Measurements from ENCODE around the gene NFIC.

NFIC gene

DNA sequence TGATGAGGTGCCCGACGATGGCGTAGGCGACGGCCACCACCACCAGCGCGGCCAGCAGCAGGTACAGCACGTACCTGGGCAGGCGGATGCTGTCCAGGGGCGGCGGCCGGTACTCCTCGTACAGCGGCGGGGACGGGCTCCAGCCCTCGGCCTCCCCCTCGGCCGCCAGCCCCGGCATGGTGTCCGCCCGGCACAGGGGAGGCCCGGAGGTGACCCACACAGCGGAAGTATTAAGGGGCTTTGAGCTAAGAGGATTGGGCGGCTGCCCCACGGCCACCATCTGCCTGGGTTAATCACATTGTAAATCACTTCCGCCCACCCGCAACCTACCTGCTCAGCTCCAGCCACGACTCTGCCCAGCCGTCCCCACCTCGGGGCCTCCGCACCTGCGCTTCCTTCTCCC lies 116.8 kb downstream of the NFIC start, which contains the start of gene SMIM44:
Gene SMIM44 (minus strand): TSS at position 216 of the 403 bp plus-strand sequence. CDS start 38 bp downstream, at position 178.
- DNase-seq = no peak
- TF ChIP-seq, protein P1, sequence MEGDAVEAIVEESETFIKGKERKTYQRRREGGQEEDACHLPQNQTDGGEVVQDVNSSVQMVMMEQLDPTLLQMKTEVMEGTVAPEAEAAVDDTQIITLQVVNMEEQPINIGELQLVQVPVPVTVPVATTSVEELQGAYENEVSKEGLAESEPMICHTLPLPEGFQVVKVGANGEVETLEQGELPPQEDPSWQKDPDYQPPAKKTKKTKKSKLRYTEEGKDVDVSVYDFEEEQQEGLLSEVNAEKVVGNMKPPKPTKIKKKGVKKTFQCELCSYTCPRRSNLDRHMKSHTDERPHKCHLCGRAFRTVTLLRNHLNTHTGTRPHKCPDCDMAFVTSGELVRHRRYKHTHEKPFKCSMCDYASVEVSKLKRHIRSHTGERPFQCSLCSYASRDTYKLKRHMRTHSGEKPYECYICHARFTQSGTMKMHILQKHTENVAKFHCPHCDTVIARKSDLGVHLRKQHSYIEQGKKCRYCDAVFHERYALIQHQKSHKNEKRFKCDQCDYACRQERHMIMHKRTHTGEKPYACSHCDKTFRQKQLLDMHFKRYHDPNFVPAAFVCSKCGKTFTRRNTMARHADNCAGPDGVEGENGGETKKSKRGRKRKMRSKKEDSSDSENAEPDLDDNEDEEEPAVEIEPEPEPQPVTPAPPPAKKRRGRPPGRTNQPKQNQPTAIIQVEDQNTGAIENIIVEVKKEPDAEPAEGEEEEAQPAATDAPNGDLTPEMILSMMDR (IDR thresholded peaks at IDR 0.05) = no peak
- peaks cover 34% of the 10 kb centered on the region for H3K27me3 Mint-ChIP-seq (ENCODE audit: low read depth, poor library complexity)
- no peaks in the 10 kb centered on the region for H3K9me3 Mint-ChIP-seq
- peaks cover 10% of the 10 kb centered on the region for H3K36me3 Mint-ChIP-seq (ENCODE audit: low read depth)
- H3K27ac Mint-ChIP-seq = no peak within 1 kb of the TSS
- no peak within 1 kb of the TSS for H3K4me3 Mint-ChIP-seq
- peaks cover 20% of the 10 kb centered on the region for H3K4me1 Mint-ChIP-seq

DNA sequence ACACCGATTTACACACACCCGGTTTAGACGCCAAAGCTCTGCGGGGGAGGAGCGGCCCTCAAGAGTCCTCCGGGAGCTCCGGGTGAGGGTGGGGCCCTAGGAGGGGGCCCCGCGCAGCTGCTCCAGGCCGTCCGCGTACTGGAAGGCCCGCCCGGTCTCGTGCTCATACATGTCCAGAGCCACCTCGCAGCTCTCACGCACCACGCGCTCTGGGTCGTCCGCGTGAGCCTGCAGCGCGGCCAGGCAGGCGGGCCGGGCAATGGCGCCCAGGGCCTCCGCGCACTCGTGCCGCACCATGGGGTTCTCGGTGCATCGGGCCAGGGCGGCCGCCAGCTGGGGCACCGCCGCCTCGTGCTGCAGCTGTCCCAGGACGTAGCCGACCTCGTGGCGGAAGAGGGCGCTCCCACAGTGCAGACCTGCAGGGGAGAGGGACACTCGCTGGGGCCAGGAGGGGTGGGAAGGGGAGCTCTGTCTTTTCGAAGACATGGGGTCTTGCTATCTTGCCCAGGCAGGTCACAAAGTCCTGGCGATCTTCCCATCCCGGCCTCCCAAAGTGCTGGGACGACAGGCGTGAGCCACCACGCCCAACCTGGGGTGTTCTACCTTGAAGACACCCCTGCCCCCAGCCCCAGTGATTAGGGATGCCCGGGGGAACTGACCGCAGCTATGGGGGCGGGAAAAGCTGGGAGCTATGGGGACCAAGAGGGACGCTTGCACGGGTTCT lies 125.2 kb downstream of the NFIC start:
- H3K9me3 Mint-ChIP-seq = no peaks in the 10 kb centered on the region
- no peaks in the 10 kb centered on the region for H3K4me1 Mint-ChIP-seq
- H3K27ac Mint-ChIP-seq = no peak overlapping the region
- peaks cover 24% of the 10 kb centered on the region for H3K36me3 Mint-ChIP-seq (ENCODE audit: low read depth)
- TF ChIP-seq, protein P1 (IDR thresholded peaks at IDR 0.05) = no peak
- peaks cover 6% of the 10 kb centered on the region for H3K27me3 Mint-ChIP-seq (ENCODE audit: low read depth, poor library complexity)
- no peak for DNase-seq
- no peak overlapping the region for H3K4me3 Mint-ChIP-seq

DNA sequence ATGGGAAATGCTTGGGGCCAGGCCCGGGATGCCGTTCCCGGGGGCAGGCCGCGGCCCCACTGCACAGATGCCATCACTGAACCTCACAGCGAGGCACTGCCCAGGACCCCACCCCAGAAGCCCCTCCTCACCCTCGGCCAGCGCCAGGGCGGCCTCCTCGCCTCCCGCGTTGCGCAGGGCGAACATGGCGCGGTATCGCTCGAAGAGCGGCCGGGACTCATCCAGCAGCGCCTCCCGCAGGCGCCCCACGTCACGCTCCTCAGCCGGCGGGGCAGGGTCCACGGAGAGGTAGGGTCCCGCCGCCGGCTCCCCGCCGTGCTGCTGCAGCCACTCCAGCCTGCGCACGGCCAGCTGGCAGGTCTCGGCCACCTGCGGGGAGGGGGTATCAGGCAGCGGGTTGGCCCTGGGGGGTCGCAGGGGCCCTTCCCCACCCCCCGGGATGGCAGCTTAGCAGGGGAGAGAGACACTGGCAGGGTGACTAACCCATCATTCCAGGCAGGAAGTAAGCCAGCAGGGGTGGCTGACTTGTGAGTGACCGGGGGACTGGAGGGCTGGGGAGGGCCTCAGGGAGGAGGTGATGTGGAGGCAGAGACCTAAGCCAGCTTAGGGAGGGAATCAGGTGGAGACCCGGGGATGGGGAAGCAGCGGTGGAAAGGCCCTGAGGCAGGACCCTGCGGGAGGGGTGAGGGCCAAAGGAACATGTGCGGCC lies 125.9 kb downstream of the NFIC start:
- Mint-ChIP-seq H3K4me3 (no peak overlapping the region), H3K9me3 (no peaks in the 10 kb centered on the region), H3K36me3 (ENCODE audit: low read depth) (peaks cover 26% of the 10 kb centered on the region), H3K27ac (no peak overlapping the region), H3K27me3 (ENCODE audit: low read depth, poor library complexity) (peaks cover 10% of the 10 kb centered on the region), H3K4me1 (no peaks in the 10 kb centered on the region)
- TF ChIP-seq, protein P1 (IDR thresholded peaks at IDR 0.05) = no peak
- DNase-seq = no peak

DNA sequence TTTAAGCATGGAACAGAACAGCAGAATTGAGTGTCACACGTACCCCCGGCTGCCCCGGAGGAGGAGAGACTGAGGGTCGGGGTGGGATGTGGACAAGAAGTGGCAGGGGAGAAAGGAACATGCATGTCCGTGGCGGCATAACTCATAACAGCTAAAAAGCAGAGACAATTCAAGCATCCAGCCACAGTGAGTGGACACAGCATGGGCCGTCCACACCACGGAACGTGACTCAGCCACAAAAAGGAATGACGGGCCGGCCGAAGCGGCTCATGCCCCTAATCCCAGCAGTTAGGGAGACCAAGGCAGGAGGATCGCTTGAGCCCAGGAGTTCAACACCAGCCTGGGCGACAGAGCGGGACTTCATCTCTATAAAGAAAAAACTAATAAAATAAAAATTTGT lies 126.5 kb downstream of the NFIC start:
- TF ChIP-seq, protein P1 (IDR thresholded peaks at IDR 0.05) = no peak
- H3K27ac Mint-ChIP-seq = no peak overlapping the region

DNA sequence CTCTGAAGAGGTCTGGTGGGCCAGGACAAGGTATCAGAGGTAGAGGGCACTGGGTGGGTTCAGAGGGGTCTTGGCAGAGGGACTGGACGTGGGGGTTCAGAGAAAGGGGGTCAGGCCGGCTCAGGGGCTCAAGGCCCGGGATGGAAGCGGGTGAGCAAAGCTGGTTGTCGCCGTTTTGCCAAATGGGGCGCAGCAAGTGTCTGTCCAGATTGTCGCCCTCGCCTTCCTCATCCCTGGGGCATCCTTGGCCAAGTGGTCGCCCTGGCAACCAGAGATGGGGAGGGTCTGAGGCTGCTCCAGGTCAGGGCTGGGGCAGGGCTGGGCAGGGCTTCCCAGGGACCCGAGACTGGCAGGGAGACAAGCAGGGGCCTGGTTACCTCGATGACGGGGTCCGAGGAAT lies 127.3 kb downstream of the NFIC start:
- H3K4me1 Mint-ChIP-seq = no peaks in the 10 kb centered on the region
- H3K9me3 Mint-ChIP-seq = no peaks in the 10 kb centered on the region
- H3K36me3 Mint-ChIP-seq (ENCODE audit: low read depth) = peaks cover 26% of the 10 kb centered on the region
- H3K27ac Mint-ChIP-seq = no peak overlapping the region
- TF ChIP-seq, protein P1 (IDR thresholded peaks at IDR 0.05) = no peak
- no peak overlapping the region for H3K4me3 Mint-ChIP-seq
- H3K27me3 Mint-ChIP-seq (ENCODE audit: low read depth, poor library complexity) = peaks cover 8% of the 10 kb centered on the region
- DNase-seq = no peak

More for the DNA sequence above, 126.5 kb downstream of the NFIC start:
- Mint-ChIP-seq H3K36me3 (ENCODE audit: low read depth) (peaks cover 27% of the 10 kb centered on the region), H3K27me3 (ENCODE audit: low read depth, poor library complexity) (peaks cover 11% of the 10 kb centered on the region), H3K9me3 (no peaks in the 10 kb centered on the region), H3K4me1 (no peaks in the 10 kb centered on the region), H3K4me3 (no peak overlapping the region)
- no peak for DNase-seq
